Right cardiac atrium (tissue), 5 donors: ENCODE measurements around the gene SELE. TPM values are rescaled to one million over a fixed set of nuclear protein-coding genes. Genes with fewer than 3 reads are reported as not detected.
"Not testable (repeated sequence)": the region's sequence is repeated elsewhere in the genome, so short reads cannot be mapped to it uniquely, and the experiment has no call there.

Experiments used
- ATAC-seq, 2 donors: fragments of 200-7000 bp; cut with Tn5 transposase; one replicate each; pipeline versions ENCODE4 v1.8.0 to v1.9.1; 2020; ENCODE audit warnings: moderate library complexity in 2 of 2, mild to moderate bottlenecking in 1 of 2
- DNase-seq, 3 donors: peaks; one replicate each; pipeline ENCODE4 v3.0.0-alpha.2; 2020
- H3K27ac ChIP-seq: one replicate; pipeline ENCODE4 v1.5.1; 2013; ENCODE audit warnings: mild to moderate bottlenecking, low read length, control low read depth, moderate library complexity
- H3K27me3 ChIP-seq: one replicate; pipeline ENCODE4 v1.6.1; 2013; ENCODE audit not compliant: control insufficient read depth, insufficient read depth
- H3K4me1 ChIP-seq: one replicate; pipeline ENCODE4 v1.6.1; 2013; ENCODE audit warnings: low read length; ENCODE audit not compliant: control insufficient read depth, insufficient read depth
- H3K4me3 ChIP-seq: one replicate; pipeline ENCODE4 v1.5.1; 2013; ENCODE audit warnings: low read length, control low read depth
- H3K9me3 ChIP-seq: one replicate; pipeline ENCODE4 v1.6.1; 2013; ENCODE audit warnings: low read length; ENCODE audit not compliant: control insufficient read depth
- WGBS: extraction: QIAGEN DNeasy Blood & Tissue Kit; methylation state at CpG from one replicate; pipeline ENCODE4 v1.1.7; 2013; 5-methylcytosine and 5-hydroxymethylcytosine counted together
- intact Hi-C, 4 donors: fragments of 100-400 bp; cut with DNase I; formaldehyde crosslinking; loops; one replicate each; pipeline versions ENCODE4 v1.11.0 to v1.14.0; 2022 to 2023
- polyA plus RNA-seq: library from polyadenylated mRNA; stranded (reverse); fragments of 200-250 nt; gene quantifications from one replicate; pipeline ENCODE4 v1.2.3, GENCODE V29; 2013
- total RNA-seq, 4 donors: library from RNA; stranded (reverse); fragmentation: NEBNext Ultra II Directional; extraction: Animal tissue kit (Norgen Biotek cat#: 25700); gene quantifications; one replicate each; pipeline ENCODE4 v1.2.1, GENCODE V29; 2021
- donor health status: healthy with polysubstance abuse.
- donor health status: DM: no; HTN: yes; CAD: no.
- donor health status: DM: no; HTN: no; CAD: no.
- donor health status: DM: no; HTN: yes; CAD: no; lungs with severe emphysema.
- donor health status: DM: yes; HTN: yes; CAD: no.

SELE gene
- total and polyA plus RNA-seq, 5 donors: 0.31 to 3.2 (median 0.74) TPM

- intact Hi-C loops: no loop called here
- no peak overlapping the region for H3K4me3 ChIP-seq
- no peaks in the 10 kb centered on the region for H3K9me3 ChIP-seq
- no peak overlapping the region for H3K27ac ChIP-seq
- H3K27me3 ChIP-seq: no peaks in the 10 kb centered on the region
- WGBS: 73% methylated on average over 3 of the region's 3 CpGs
- DNase-seq (no peak), ATAC-seq (no peak)
- H3K4me1 ChIP-seq: no peaks in the 10 kb centered on the region
Observed at GRCh38 chr1:169683661-169684060, 50.2 kb downstream of the SELE start.

DNA sequence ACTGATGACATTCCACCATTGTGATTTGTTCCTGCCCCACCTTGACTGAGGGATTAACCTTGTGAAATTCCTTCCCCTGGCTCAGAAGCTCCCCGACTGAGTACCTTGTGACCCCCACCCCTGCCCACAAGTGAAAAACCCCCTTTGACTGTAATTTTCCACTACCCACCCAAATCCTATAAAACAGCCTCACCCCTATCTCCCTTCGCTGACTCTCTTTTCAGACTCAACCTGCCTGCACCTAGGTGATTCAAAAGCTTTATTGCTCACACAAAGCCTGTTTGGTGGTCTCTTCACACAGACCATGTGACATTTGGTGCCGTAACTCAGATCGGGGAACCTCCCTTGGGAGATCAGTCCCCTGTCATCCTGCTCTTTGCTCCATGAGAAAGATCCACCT is 50.7 kb downstream of the SELE start:
- DNase-seq, H3K4me1 ChIP-seq, H3K27ac ChIP-seq, H3K27me3 ChIP-seq, H3K9me3 ChIP-seq, intact Hi-C loops, H3K4me3 ChIP-seq, ATAC-seq: not testable (repeated sequence)
- WGBS: 81% methylated on average over 4 of the region's 4 CpGs

- intact Hi-C loops: no loop called here
- DNase-seq (no peak), ATAC-seq (no peak)
- WGBS: 32% methylated on average over 2 of the region's 2 CpGs
- H3K4me1 ChIP-seq: no peaks in the 10 kb centered on the region
- H3K27me3 ChIP-seq: no peaks in the 10 kb centered on the region
- H3K27ac ChIP-seq: no peak overlapping the region
- no peak overlapping the region for H3K4me3 ChIP-seq
- no peaks in the 10 kb centered on the region for H3K9me3 ChIP-seq
Observed at GRCh38 chr1:169682071-169682470, 51.8 kb downstream of the SELE start.

GRCh38 chr1:169681140-169681539 is 52.7 kb downstream of the SELE start:
- DNase-seq (no peak), ATAC-seq (no peak)
- Histone ChIP-seq H3K27ac (no peak overlapping the region), H3K4me1 (no peaks in the 10 kb centered on the region), H3K4me3 (no peak overlapping the region), H3K27me3 (no peaks in the 10 kb centered on the region), H3K9me3 (no peaks in the 10 kb centered on the region)
- intact Hi-C loops: no loop called here
- 60% methylated on average over 2 of the region's 2 CpGs for WGBS

- H3K4me3 ChIP-seq: no peak overlapping the region
- intact Hi-C loops: no loop called here
- no peak for DNase-seq
- ATAC-seq: peak in 1 of 2 donors; percentile 59
- WGBS: 65% methylated on average over 6 of the region's 6 CpGs
- no peaks in the 10 kb centered on the region for H3K9me3 ChIP-seq
- no peak overlapping the region for H3K27ac ChIP-seq
- H3K27me3 ChIP-seq: no peaks in the 10 kb centered on the region
- H3K4me1 ChIP-seq: no peaks in the 10 kb centered on the region
Observed at GRCh38 chr1:169680377-169681019, 53.4 kb downstream of the SELE start.

DNA sequence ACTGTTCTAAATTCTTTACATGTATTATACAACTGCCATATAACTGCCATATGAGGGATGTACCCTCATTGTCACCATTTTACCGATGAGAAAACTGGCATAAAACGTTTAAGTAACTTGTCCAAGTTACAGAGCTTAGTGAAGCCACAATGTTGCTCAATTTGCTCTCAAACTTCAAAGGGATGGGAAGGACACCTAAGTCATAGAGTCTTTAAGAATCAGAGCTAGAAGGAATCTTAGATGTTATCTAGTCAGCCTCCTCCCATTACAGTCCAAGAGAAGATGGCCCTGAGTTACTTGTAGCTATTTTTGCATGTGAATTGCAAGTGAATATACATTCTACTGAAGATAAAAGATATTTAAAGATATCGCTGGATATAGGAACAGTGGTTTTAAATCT is 54.2 kb downstream of the SELE start:
- WGBS: 74% methylated on average over 3 of the region's 3 CpGs
- ATAC-seq (no peak), DNase-seq (no peak)
- intact Hi-C loops: no loop called here
- Histone ChIP-seq H3K9me3 (no peaks in the 10 kb centered on the region), H3K4me1 (no peaks in the 10 kb centered on the region), H3K4me3 (no peak overlapping the region), H3K27me3 (no peaks in the 10 kb centered on the region), H3K27ac (no peak overlapping the region)

DNA sequence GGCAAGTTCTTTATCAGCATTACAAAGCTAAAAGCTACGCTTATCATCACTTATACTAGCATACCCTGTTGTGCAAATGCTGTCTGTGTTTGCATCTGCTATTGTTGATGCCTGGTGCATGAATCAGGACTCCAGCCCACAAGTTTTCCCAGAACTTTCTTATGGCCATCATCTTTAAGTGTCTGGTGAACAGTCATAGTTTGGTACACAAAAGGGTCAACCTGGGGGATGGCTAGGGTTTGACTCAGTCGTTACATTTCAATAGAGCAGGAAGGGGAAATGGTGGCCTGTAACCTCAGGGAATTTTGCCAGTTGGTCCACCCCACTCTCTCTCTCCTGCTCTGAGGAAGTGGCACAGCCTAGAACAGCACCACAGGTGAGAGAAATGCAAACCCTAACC is 57.9 kb downstream of the SELE start:
- Histone ChIP-seq H3K27me3 (no peaks in the 10 kb centered on the region), H3K4me1 (no peaks in the 10 kb centered on the region), H3K9me3 (no peaks in the 10 kb centered on the region), H3K4me3 (no peak overlapping the region), H3K27ac (no peak overlapping the region)
- DNase-seq (no peak), ATAC-seq (peak; percentile 51 to 74)
- intact Hi-C loops: no loop called here
- WGBS: 12% methylated on average over 2 of the region's 2 CpGs

Other genes with a start within 250 kb of the SELE start
- 10 to 100 TPM; 11.2 to 26.5 (median 15.4) TPM for gene SLC19A2, start 248.1 kb downstream of the SELE start, total RNA-seq
- gene SLC19A2, start 248.1 kb downstream of the SELE start, polyA plus RNA-seq: 26.2 TPM
- gene F5, start 147.6 kb downstream of the SELE start, total RNA-seq: 10 to 100 TPM in 2 of 4 donors, 1 to 10 TPM in 2; 4.0 to 16.5 (median 8.7) TPM
- 6.8 TPM for gene F5, start 147.6 kb downstream of the SELE start, polyA plus RNA-seq
- 10 to 100 TPM in 3 of 4 donors, 1 to 10 TPM in 1; 8.8 to 24.8 (median 16.1) TPM for gene SELP, start 104.0 kb downstream of the SELE start, total RNA-seq
- 8.2 TPM for gene SELP, start 104.0 kb downstream of the SELE start, polyA plus RNA-seq
- 1 to 10 TPM; 1.1 to 3.8 (median 1.2) TPM for gene SELL, start 22.5 kb downstream of the SELE start, total RNA-seq
- 0.61 TPM for gene SELL, start 22.5 kb downstream of the SELE start, polyA plus RNA-seq
- gene METTL18, start 60.8 kb upstream of the SELE start, total RNA-seq: 1 to 10 TPM; 5.7 to 7.1 (median 6.4) TPM
- 6.0 TPM for gene METTL18, start 60.8 kb upstream of the SELE start, polyA plus RNA-seq
- 1 to 10 TPM; 5.7 to 7.1 (median 6.1) TPM for gene SCYL3, start 159.8 kb upstream of the SELE start, total RNA-seq
- gene SCYL3, start 159.8 kb upstream of the SELE start, polyA plus RNA-seq: 2.6 TPM